ENCODE data around the gene BAZ2B.

BAZ2B gene

GRCh38 chr2:159573846-159574606 lies 42.3 kb downstream of the BAZ2B start:
- DNase-seq (ENCODE audit: low read depth): no peak

- DNase-seq (ENCODE audit: low read depth): no peak
These were observed 43.1 kb downstream of the BAZ2B start for GRCh38 chr2:159573294-159573693.

- DNase-seq (ENCODE audit: low read depth): no peak
These were observed 43.9 kb downstream of the BAZ2B start for GRCh38 chr2:159572459-159572858.

GRCh38 chr2:159571540-159572260 lies 44.6 kb downstream of the BAZ2B start:
- no peak for DNase-seq (ENCODE audit: low read depth)

GRCh38 chr2:159564081-159564480 lies 52.3 kb downstream of the BAZ2B start:
- DNase-seq (ENCODE audit: low read depth): no peak

- no peak for DNase-seq (ENCODE audit: low read depth)
These were observed 54.1 kb downstream of the BAZ2B start for GRCh38 chr2:159562248-159562647.

GRCh38 chr2:159561786-159562185 lies 54.6 kb downstream of the BAZ2B start:
- DNase-seq (ENCODE audit: low read depth): no peak

GRCh38 chr2:159561242-159561641 lies 55.1 kb downstream of the BAZ2B start:
- no peak for DNase-seq (ENCODE audit: low read depth)

- DNase-seq (ENCODE audit: low read depth): no peak
These were observed 57.3 kb downstream of the BAZ2B start for GRCh38 chr2:159559034-159559433.

GRCh38 chr2:159558479-159558878 lies 57.9 kb downstream of the BAZ2B start:
- no peak for DNase-seq (ENCODE audit: low read depth)

GRCh38 chr2:159557437-159558034 lies 58.8 kb downstream of the BAZ2B start:
- DNase-seq (ENCODE audit: low read depth): no peak

- DNase-seq (ENCODE audit: low read depth): no peak
These were observed 60.5 kb downstream of the BAZ2B start for GRCh38 chr2:159555651-159556392.

- DNase-seq (ENCODE audit: low read depth): no peak
These were observed 62.6 kb downstream of the BAZ2B start for GRCh38 chr2:159553727-159554126.

GRCh38 chr2:159551806-159552205 lies 64.5 kb downstream of the BAZ2B start:
- no peak for DNase-seq (ENCODE audit: low read depth)

GRCh38 chr2:159550231-159550630 lies 66.1 kb downstream of the BAZ2B start:
- no peak for DNase-seq (ENCODE audit: low read depth)

- DNase-seq (ENCODE audit: low read depth): no peak
These were observed 67.1 kb downstream of the BAZ2B start for GRCh38 chr2:159549234-159549633.

- DNase-seq (ENCODE audit: low read depth): no peak
These were observed 69.5 kb downstream of the BAZ2B start for GRCh38 chr2:159546716-159547430.

- DNase-seq (ENCODE audit: low read depth): no peak
These were observed 70.3 kb downstream of the BAZ2B start for GRCh38 chr2:159546039-159546438.

GRCh38 chr2:159545085-159545484 lies 71.3 kb downstream of the BAZ2B start:
- no peak for DNase-seq (ENCODE audit: low read depth)

GRCh38 chr2:159542101-159542500 lies 74.2 kb downstream of the BAZ2B start:
- no peak for DNase-seq (ENCODE audit: low read depth)

- DNase-seq (ENCODE audit: low read depth): no peak
These were observed 76.6 kb downstream of the BAZ2B start for GRCh38 chr2:159539701-159540100.

- no peak for DNase-seq (ENCODE audit: low read depth)
These were observed 77.5 kb downstream of the BAZ2B start for GRCh38 chr2:159538801-159539200.
